Keratinocyte (primary cell): Measurements from ENCODE around the gene CPEB1.

Source experiments
- CTCF ChIP-seq, 3 experiments: IDR thresholded peaks in 1 of 3; conservative IDR thresholded peaks in 1 of 3; optimal IDR thresholded peaks in 1 of 3; 2 replicates in 2 of 3; 3 replicates in 1 of 3; pipeline versions ENCODE3 to v1.5.1; 2011; ENCODE audit warnings: low read length in 3 of 3, mild to moderate bottlenecking in 3 of 3, moderate library complexity in 2 of 3, control low read depth in 1 of 3, inconsistent platforms in 1 of 3; ENCODE audit not compliant: insufficient read depth in 2 of 3; ENCODE audit errors: extremely low read depth in 1 of 3
- EZH2 ChIP-seq: IDR thresholded peaks from one replicate; pipeline ENCODE4 v1.6.1; 2012; ENCODE audit warnings: inconsistent platforms, mild to moderate bottlenecking, low read length, moderate library complexity

GRCh38 chr15:82568986-82569385, 78.2 kb downstream of the CPEB1 start:
- TF ChIP-seq CTCF (optimal IDR thresholded peaks at IDR 0.05 in 1 of 3, IDR thresholded peaks at IDR 0.05 in 1 of 3, conservative IDR thresholded peaks at IDR 0.05 in 1 of 3; ENCODE audit: extremely low read depth in 1 of 3, insufficient read depth in 2 of 3, low read length in 3 of 3) (no peak), EZH2 (no peak)
